ENCODE results near the gene USP17L27.
"Not testable (repeated sequence)": the region's sequence is repeated elsewhere in the genome, so short reads cannot be mapped to it uniquely, and the experiment has no call there.

- TF ChIP-seq, protein P1, sequence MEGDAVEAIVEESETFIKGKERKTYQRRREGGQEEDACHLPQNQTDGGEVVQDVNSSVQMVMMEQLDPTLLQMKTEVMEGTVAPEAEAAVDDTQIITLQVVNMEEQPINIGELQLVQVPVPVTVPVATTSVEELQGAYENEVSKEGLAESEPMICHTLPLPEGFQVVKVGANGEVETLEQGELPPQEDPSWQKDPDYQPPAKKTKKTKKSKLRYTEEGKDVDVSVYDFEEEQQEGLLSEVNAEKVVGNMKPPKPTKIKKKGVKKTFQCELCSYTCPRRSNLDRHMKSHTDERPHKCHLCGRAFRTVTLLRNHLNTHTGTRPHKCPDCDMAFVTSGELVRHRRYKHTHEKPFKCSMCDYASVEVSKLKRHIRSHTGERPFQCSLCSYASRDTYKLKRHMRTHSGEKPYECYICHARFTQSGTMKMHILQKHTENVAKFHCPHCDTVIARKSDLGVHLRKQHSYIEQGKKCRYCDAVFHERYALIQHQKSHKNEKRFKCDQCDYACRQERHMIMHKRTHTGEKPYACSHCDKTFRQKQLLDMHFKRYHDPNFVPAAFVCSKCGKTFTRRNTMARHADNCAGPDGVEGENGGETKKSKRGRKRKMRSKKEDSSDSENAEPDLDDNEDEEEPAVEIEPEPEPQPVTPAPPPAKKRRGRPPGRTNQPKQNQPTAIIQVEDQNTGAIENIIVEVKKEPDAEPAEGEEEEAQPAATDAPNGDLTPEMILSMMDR (IDR thresholded peaks at IDR 0.05; ENCODE audit: low read length): not testable (repeated sequence)
- not testable (repeated sequence) for TF ChIP-seq EZH2 (IDR thresholded peaks at IDR 0.05; ENCODE audit: borderline replicate concordance, low read length)
These were observed 9.4 kb downstream of the USP17L27 start, which contains the start of gene USP17L29 for GRCh38 chr4:9353338-9353737.
